NCI-H1436 treated with DMSO at 0.1 percent for 48 hours (cell line): ENCODE results near the gene FASTKD2.
"Not testable (repeated sequence)": the region's sequence is repeated elsewhere in the genome, so short reads cannot be mapped to it uniquely, and the experiment has no call there.

Source experiments
- DNase-seq: peaks from one replicate; lab custom pipeline; 2025; lab: John Stamatoyannopoulos, UW

FASTKD2 gene

GRCh38 chr2:206790311-206790935 is 25.0 kb downstream of the FASTKD2 start:
- DNase-seq = no peak

GRCh38 chr2:206792645-206793044 is 27.2 kb downstream of the FASTKD2 start:
- no peak for DNase-seq

GRCh38 chr2:206797376-206797775 is 32.0 kb downstream of the FASTKD2 start:
- DNase-seq = no peak

- no peak for DNase-seq
Observed at GRCh38 chr2:206798000-206798399, 32.6 kb downstream of the FASTKD2 start.

GRCh38 chr2:206799083-206799482 is 33.7 kb downstream of the FASTKD2 start:
- DNase-seq = no peak

- peak; percentile 26 for DNase-seq
Observed at GRCh38 chr2:206800506-206801417, 35.4 kb downstream of the FASTKD2 start.

GRCh38 chr2:206801418-206802189 is 36.2 kb downstream of the FASTKD2 start:
- DNase-seq = no peak

GRCh38 chr2:206802654-206803514 is 37.5 kb downstream of the FASTKD2 start:
- no peak for DNase-seq

- DNase-seq = no peak
Observed at GRCh38 chr2:206804326-206804725, 38.9 kb downstream of the FASTKD2 start.

GRCh38 chr2:206805887-206806607 is 40.6 kb downstream of the FASTKD2 start:
- DNase-seq = no peak

GRCh38 chr2:206807624-206808023 is 42.2 kb downstream of the FASTKD2 start:
- not testable (repeated sequence) for DNase-seq

- DNase-seq = not testable (repeated sequence)
Observed at GRCh38 chr2:206812471-206812870, 47.1 kb downstream of the FASTKD2 start.

- no peak for DNase-seq
Observed at GRCh38 chr2:206814498-206814897, 49.1 kb downstream of the FASTKD2 start.

- no peak for DNase-seq
Observed at GRCh38 chr2:206820807-206821206, 55.4 kb downstream of the FASTKD2 start.

GRCh38 chr2:206823178-206823577 is 57.8 kb downstream of the FASTKD2 start:
- DNase-seq = no peak

GRCh38 chr2:206824087-206824618 is 58.7 kb downstream of the FASTKD2 start:
- no peak for DNase-seq

- DNase-seq = no peak
Observed at GRCh38 chr2:206824993-206825392, 59.6 kb downstream of the FASTKD2 start.

GRCh38 chr2:206831442-206831995 is 66.1 kb downstream of the FASTKD2 start:
- DNase-seq = no peak

- no peak for DNase-seq
Observed at GRCh38 chr2:206832873-206833272, 67.5 kb downstream of the FASTKD2 start.

GRCh38 chr2:206833291-206833690 is 67.9 kb downstream of the FASTKD2 start:
- DNase-seq = no peak
